ENCODE measurements around the gene TMEM145.

Gene TMEM145

GRCh38 chr19:42289556-42290041 lies 23.5 kb upstream of the TMEM145 start:
- no peak for TF ChIP-seq ZNF274 (IDR thresholded peaks at IDR 0.05; ENCODE audit: low read depth, low read length)

GRCh38 chr19:42290136-42290522 lies 23.0 kb upstream of the TMEM145 start:
- TF ChIP-seq ZNF274 (IDR thresholded peaks at IDR 0.05; ENCODE audit: low read depth, low read length) = no peak

More at GRCh38 chr19:42289556-42290041, 23.5 kb upstream of the TMEM145 start:
- H3K4me3 ChIP-seq (ENCODE audit: low read length) = no peak overlapping the region

GRCh38 chr19:42290523-42291434 lies 22.3 kb upstream of the TMEM145 start:
- no peak for TF ChIP-seq ZNF274 (IDR thresholded peaks at IDR 0.05; ENCODE audit: low read depth, low read length)

More at GRCh38 chr19:42290136-42290522, 23.0 kb upstream of the TMEM145 start:
- H3K4me3 ChIP-seq (ENCODE audit: low read length) = no peak overlapping the region

DNA sequence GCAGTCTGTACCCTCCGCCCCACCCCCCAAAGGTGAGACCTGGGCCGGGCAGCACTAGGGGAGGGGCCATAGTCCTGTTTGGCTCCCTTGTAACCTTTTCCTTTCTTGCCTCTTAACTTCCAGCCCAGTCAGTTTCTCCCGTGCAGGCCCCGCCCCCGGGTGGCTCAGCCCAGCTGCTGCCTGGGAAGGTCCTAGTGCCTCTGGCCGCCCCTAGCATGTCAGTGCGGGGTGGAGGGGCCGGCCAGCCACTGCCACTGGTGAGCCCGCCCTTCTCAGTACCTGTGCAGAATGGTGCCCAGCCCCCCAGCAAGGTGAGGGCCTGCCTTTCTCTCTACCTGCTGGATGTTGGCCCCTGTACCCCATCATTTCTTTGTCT lies 21.7 kb upstream of the TMEM145 start:
- H3K4me3 ChIP-seq (ENCODE audit: low read length) = no peak overlapping the region
- no peak for TF ChIP-seq ZNF274 (IDR thresholded peaks at IDR 0.05; ENCODE audit: low read depth, low read length)

More at GRCh38 chr19:42290523-42291434, 22.3 kb upstream of the TMEM145 start:
- H3K4me3 ChIP-seq (ENCODE audit: low read length) = no peak overlapping the region

DNA sequence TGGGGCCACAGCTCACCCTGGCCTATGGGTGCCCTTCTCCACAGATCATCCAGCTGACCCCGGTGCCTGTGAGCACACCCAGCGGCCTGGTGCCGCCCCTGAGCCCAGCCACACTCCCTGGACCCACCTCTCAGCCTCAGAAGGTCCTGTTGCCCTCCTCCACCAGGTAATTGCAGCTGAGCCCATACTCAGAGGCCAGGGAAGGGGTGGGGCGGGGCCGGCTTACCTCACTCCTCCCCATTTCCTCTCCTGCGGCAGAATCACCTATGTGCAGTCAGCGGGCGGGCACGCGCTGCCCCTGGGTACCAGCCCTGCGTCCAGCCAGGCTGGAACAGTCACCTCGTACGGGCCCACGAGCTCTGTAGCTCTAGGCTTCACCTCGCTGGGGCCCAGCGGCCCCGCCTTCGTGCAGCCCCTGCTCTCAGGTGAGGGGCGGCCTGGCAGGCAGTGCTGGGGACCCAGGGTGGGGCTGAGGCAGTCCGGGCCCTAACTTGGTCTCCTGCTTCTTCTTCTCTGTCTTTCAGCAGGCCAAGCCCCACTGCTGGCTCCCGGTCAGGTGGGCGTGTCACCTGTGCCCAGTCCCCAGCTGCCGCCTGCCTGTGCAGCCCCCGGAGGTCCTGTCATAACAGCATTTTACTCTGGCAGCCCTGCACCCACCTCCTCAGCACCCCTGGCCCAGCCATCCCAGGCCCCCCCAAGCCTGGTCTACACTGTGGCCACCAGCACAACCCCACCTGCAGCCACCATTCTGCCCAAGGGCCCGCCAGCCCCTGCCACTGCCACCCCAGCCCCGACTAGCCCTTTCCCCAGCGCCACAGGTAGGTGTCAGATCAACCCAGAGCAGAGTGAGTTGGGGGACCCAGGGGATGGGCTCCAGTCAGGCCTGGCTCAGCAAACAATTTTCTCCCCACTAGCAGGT lies 20.8 kb upstream of the TMEM145 start:
- H3K4me3 ChIP-seq (ENCODE audit: low read length) = no peak overlapping the region
- no peak for TF ChIP-seq ZNF274 (IDR thresholded peaks at IDR 0.05; ENCODE audit: low read depth, low read length)

- H3K4me3 ChIP-seq (ENCODE audit: low read length) = no peak overlapping the region
- TF ChIP-seq ZNF274 (IDR thresholded peaks at IDR 0.05; ENCODE audit: low read depth, low read length) = no peak
Observed at GRCh38 chr19:42292963-42293362, 20.1 kb upstream of the TMEM145 start.

GRCh38 chr19:42293540-42293939 lies 19.6 kb upstream of the TMEM145 start:
- no peak for TF ChIP-seq ZNF274 (IDR thresholded peaks at IDR 0.05; ENCODE audit: low read depth, low read length)
- H3K4me3 ChIP-seq (ENCODE audit: low read length) = no peak overlapping the region

DNA sequence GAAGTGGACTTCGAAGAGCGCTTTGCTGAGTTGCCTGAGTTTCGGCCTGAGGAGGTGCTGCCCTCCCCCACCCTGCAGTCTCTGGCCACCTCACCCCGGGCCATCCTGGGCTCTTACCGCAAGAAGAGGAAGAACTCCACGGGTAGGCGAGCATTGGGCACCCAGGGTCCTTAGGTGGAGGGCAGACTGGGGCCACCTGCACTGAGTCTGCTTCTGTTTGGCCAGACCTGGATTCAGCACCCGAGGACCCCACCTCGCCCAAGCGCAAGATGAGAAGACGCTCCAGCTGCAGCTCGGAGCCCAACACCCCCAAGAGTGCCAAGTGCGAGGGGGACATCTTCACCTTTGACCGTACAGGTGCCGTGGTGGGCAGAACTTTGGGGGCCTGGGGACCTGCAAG lies 19.2 kb upstream of the TMEM145 start:
- TF ChIP-seq ZNF274 (IDR thresholded peaks at IDR 0.05; ENCODE audit: low read depth, low read length) = no peak
- H3K4me3 ChIP-seq (ENCODE audit: low read length) = no peak overlapping the region

- no peak overlapping the region for H3K4me3 ChIP-seq (ENCODE audit: low read length)
- TF ChIP-seq ZNF274 (IDR thresholded peaks at IDR 0.05; ENCODE audit: low read depth, low read length) = no peak
Observed at GRCh38 chr19:42294471-42295137, 18.5 kb upstream of the TMEM145 start.

GRCh38 chr19:42295342-42295741 lies 17.8 kb upstream of the TMEM145 start:
- no peak overlapping the region for H3K4me3 ChIP-seq (ENCODE audit: low read length)
- no peak for TF ChIP-seq ZNF274 (IDR thresholded peaks at IDR 0.05; ENCODE audit: low read depth, low read length)

DNA sequence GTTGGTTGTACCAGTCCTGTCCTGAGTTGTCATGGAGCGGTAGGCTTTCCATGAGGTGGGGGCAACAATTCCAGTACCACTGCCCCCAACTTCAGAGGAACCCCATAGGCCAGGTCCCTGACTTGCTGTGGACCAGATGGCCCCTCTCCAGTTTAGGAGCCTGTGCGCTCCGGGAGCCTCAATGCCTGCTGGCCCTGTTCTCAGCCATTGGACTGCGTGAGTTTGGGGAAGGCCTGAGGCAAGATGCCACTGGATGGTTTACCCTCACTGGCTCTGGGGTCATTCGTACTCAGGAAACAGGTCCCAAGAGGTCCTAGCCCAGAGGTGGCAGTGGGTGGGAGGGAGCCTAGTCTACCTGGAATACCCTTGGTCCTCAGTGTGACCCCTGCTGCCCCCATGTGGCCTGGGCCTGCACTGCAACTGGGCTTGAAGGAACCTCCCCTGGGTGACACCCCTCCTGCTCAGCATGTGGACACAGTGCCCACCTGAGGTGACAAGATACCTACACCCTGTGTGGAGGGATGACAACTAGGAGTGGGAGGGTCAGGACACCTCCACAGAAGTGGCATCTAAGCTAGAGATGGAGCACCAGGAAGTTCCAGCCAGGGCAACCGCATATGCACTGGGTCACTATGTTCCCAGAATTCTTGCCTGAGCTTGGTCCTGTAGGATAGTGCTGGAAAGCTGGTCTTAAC lies 17.1 kb upstream of the TMEM145 start:
- no peak overlapping the region for H3K4me3 ChIP-seq (ENCODE audit: low read length)
- no peak for TF ChIP-seq ZNF274 (IDR thresholded peaks at IDR 0.05; ENCODE audit: low read depth, low read length)

DNA sequence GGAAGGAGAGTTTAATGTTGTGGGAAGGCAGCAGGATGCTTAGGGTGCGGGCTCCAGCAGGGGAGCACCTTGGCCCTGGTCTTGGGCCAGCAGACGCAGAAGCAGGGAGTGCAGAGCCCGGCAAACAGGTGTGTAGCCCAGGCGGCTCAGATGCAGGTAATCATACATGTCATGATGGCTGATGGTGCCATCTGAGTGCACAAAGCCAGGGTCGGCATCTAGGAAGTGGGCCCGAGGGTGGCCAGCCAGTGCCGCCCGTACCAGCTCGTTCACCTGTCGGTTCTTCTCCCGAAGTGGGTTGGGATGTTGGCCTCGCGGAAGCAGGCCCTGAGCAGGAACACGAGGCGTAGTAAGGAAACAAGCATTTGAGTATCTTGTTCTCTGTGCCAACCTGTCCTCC lies 16.1 kb upstream of the TMEM145 start:
- TF ChIP-seq ZNF274 (IDR thresholded peaks at IDR 0.05; ENCODE audit: low read depth, low read length) = no peak
- H3K4me3 ChIP-seq (ENCODE audit: low read length) = no peak overlapping the region

- no peak for TF ChIP-seq ZNF274 (IDR thresholded peaks at IDR 0.05; ENCODE audit: low read depth, low read length)
- H3K4me3 ChIP-seq (ENCODE audit: low read length) = peak within 1 kb of the TSS; percentile 83
Observed at GRCh38 chr19:42301646-42302203, 11.4 kb upstream of the TMEM145 start, which contains the start of gene PRR19. Gene PRR19 (plus strand): TSS chr19:42302132. CDS start chr19:42309585, 7,453 bp downstream.

All from GM08714 (cell line).